IPS-NIHi7 (cell line): ENCODE results near the gene NFATC1.

ENCODE experiments used
- DNase-seq: peaks from one replicate; pipeline ENCODE4 v3.0.0; 2012; ENCODE audit warnings: mixed read lengths; ENCODE audit errors: extremely low spot score

The NFATC1 gene

GRCh38 chr18:79534356-79534755, 138.6 kb downstream of the NFATC1 start:
- DNase-seq = no peak

GRCh38 chr18:79537758-79538157, 142.0 kb downstream of the NFATC1 start:
- DNase-seq = no peak

GRCh38 chr18:79538635-79539034, 142.9 kb downstream of the NFATC1 start:
- DNase-seq = no peak

GRCh38 chr18:79540161-79540903, 144.6 kb downstream of the NFATC1 start:
- no peak for DNase-seq

- DNase-seq = no peak
Measured at GRCh38 chr18:79540904-79541282, 145.2 kb downstream of the NFATC1 start.

- DNase-seq = no peak
Measured at GRCh38 chr18:79542213-79542612, 146.5 kb downstream of the NFATC1 start.

GRCh38 chr18:79542876-79543750, 147.4 kb downstream of the NFATC1 start:
- no peak for DNase-seq

GRCh38 chr18:79543861-79544385, 148.2 kb downstream of the NFATC1 start:
- DNase-seq = no peak

- no peak for DNase-seq
Measured at GRCh38 chr18:79544386-79544963, 148.7 kb downstream of the NFATC1 start.

GRCh38 chr18:79545255-79545654, 149.5 kb downstream of the NFATC1 start:
- no peak for DNase-seq

- DNase-seq = no peak
Measured at GRCh38 chr18:79545736-79546171, 150.0 kb downstream of the NFATC1 start.

- DNase-seq = no peak
Measured at GRCh38 chr18:79546781-79547272, 151.1 kb downstream of the NFATC1 start.

- DNase-seq = no peak
Measured at GRCh38 chr18:79547413-79548076, 151.8 kb downstream of the NFATC1 start.

GRCh38 chr18:79548077-79548450, 152.3 kb downstream of the NFATC1 start:
- no peak for DNase-seq

GRCh38 chr18:79548621-79548985, 152.9 kb downstream of the NFATC1 start:
- DNase-seq = no peak

GRCh38 chr18:79548986-79549637, 153.4 kb downstream of the NFATC1 start:
- DNase-seq = no peak

- no peak for DNase-seq
Measured at GRCh38 chr18:79549638-79550000, 153.9 kb downstream of the NFATC1 start.

GRCh38 chr18:79552140-79552631, 156.5 kb downstream of the NFATC1 start:
- no peak for DNase-seq

GRCh38 chr18:79552696-79553095, 157.0 kb downstream of the NFATC1 start:
- DNase-seq = no peak

GRCh38 chr18:79553154-79553553, 157.4 kb downstream of the NFATC1 start:
- DNase-seq = no peak

GRCh38 chr18:79553696-79554095, 158.0 kb downstream of the NFATC1 start:
- DNase-seq = no peak
